Left lobe of liver (tissue), 2 donors: ENCODE data around the gene EPHA1. TPM values are rescaled to one million over a fixed set of nuclear protein-coding genes. Genes with fewer than 3 reads are reported as not detected.

Source experiments
- ATAC-seq: fragments of 200-7000 bp; cut with Tn5 transposase; one replicate; pipeline ENCODE4 v1.9.1; 2020; ENCODE audit warnings: mild to moderate bottlenecking, moderate library complexity
- DNase-seq: peaks from one replicate; pipeline ENCODE4 v3.0.0-alpha.2; 2020; ENCODE audit warnings: low spot score
- total RNA-seq: library from RNA; stranded (reverse); gene quantifications from one replicate; pipeline ENCODE4 v1.2.1, GENCODE V29; 2021
- donor health status: DM: no; HTN: no; CAD: no; lungs with moderate emphysema.
- donor health status: DM: no; HTN: yes; CAD: no.

The EPHA1 gene
- total RNA-seq, 1 donor from 2014 or later, result 39.6 TPM

GRCh38 chr7:143391462-143392404 is 16.9 kb downstream of the EPHA1 start:
- ATAC-seq (peak; percentile 44), DNase-seq (peak; percentile 80)

DNA sequence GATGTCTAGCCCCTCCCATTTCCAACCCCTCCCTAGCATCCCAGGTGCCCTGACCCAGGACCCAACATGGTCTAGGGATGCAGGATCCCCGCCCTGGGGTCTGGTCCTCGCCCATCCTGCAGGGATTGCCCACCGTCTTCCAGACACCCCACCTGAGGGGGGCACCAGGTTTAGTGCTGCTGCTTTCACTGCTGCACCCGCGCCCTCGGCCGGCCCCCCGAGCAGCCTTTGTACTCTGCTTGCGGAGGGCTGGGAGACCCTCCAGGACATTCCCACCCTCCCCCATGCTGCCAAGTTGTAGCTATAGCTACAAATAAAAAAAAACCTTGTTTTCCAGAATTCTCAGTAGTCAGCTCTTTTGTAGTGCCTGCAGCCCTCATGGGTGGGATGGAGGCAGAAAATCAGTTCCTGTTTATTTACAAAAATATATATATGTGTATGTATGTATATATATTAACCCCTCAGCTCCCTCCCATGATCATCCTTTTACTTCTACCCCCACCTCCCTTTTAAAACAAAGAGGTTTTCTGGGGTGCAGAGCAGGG is 17.8 kb downstream of the EPHA1 start:
- DNase-seq (no peak), ATAC-seq (no peak)

DNA sequence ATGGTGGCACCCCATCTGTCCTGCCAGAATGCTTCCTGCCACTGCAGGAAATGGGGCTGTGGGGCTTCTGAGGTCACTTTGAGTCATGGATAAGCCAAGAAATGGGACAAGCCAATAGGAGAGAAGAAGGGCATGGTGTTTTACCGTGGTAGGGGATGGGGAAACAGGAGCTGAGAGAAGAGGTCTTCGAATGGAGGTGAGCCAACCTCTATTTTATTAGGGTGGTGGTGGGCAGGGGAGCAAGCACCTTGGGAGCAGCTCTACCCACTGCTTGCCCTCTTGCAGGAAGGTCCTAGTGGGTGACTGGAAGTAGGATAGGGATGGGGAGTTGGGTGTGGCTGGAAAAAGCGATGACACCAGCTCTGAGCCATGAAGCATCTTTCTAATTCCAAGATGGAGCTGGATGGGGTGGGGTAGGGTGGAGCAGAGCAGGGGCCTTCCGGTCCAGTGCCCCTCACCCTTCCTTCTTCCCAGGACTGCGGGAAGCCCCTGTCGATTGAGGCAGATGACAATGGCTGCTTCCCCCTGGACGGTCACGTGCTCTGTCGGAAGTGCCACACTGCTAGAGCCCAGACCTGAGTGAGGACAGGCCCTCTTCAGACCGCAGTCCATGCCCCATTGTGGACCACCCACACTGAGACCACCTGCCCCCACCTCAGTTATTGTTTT is 18.4 kb downstream of the EPHA1 start:
- DNase-seq (no peak), ATAC-seq (no peak)

DNA sequence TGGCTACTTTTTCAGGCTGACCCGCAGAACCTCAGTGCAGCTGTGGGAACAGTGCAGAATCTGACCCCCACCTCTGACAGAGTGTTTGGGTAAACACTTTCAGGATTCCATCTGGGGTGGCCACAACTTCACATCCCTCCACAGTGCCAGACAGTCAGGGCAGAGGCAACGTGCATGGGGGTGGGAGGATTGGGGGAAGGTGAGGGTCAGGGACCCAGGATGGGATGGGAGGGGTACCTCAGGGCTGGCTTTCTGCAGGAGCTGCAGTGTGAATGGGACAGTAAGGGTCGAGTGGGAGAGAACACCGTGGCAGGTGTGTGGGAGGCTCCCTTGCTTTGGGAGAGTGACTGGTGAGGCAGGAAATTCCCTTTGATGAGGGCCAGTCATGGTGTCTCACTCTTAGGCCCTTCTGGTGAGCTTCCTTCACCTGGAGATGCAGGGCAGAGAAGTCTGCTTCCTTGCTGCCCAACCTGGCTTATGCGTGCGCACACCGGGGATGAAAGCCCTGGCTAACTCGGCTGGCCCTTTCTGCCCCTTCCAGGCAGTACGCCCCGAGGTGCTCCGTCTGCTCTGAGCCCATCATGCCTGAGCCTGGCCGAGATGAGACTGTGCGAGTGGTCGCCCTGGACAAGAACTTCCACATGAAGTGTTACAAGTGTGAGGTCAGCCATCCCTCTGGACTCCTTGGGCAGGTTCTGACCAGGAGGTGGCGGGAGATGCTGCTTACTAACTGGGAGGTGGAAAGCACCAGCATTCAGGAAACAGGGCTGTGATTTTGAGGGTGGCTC is 19.1 kb downstream of the EPHA1 start:
- no peak for ATAC-seq
- no peak for DNase-seq

- no peak for ATAC-seq
- DNase-seq, result no peak
These were observed 20.1 kb downstream of the EPHA1 start for GRCh38 chr7:143388491-143389101.

DNA sequence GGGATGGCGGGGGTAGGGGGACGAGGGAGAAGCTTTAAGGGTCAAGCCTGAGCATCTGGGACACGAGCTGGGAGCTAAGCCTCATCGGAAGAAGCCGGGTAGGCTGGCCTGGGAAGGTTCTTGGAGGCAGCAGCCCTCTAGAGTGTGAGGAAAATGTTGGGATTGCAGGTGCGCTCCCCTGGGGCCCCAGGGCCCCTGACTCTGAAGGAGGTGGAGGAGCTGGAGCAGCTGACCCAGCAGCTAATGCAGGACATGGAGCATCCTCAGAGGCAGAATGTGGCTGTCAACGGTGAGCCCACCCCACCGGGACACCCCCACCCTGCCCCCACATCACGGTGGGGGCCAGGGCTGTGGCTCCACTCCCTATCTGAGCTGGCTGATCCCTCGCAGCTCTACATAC is 20.6 kb downstream of the EPHA1 start:
- no peak for ATAC-seq
- DNase-seq, result no peak

DNA sequence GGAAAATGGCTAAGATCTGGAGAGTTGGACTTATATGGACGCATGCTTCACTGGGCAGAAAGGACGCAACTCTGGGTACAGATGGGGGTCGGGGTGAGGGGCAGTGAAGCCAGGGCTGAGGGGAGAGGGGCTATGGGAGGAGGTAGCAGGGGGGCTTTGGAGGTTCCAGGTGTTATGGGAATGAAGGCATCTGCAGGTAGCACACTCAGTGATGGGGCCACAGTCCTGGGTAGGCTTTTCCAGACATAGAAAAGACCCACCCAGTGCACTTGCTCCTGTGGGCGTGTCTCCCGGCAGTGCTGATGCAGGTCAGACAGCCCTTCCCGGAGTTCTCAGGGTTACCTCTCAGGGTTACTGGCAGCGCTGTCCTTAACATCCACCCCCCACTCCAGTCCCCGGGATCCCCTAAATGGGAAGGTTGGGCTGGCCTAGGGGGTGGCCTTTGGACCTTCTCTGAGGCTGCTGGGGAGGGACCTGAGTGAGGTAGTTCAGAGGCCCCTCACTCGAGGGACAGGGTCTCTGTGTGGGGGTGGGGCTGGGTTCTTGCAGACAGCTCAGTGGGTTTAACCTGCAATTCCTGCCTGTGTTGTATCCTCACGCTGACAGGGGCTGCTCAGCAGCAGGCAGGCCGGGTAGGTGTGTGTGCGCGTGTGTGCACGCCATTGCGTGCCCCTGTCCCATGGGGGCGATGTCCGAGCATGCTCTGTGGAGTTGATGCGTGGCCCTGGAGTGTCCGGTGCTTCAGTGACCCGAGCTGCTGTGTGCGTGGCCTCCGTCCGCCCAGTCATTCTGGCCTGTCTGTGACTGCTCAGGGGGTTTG is 21.3 kb downstream of the EPHA1 start:
- ATAC-seq (no peak), DNase-seq (no peak)

- DNase-seq (peak; percentile 51), ATAC-seq (peak; percentile 23)
These were observed 22.5 kb downstream of the EPHA1 start for GRCh38 chr7:143385891-143386781.

DNA sequence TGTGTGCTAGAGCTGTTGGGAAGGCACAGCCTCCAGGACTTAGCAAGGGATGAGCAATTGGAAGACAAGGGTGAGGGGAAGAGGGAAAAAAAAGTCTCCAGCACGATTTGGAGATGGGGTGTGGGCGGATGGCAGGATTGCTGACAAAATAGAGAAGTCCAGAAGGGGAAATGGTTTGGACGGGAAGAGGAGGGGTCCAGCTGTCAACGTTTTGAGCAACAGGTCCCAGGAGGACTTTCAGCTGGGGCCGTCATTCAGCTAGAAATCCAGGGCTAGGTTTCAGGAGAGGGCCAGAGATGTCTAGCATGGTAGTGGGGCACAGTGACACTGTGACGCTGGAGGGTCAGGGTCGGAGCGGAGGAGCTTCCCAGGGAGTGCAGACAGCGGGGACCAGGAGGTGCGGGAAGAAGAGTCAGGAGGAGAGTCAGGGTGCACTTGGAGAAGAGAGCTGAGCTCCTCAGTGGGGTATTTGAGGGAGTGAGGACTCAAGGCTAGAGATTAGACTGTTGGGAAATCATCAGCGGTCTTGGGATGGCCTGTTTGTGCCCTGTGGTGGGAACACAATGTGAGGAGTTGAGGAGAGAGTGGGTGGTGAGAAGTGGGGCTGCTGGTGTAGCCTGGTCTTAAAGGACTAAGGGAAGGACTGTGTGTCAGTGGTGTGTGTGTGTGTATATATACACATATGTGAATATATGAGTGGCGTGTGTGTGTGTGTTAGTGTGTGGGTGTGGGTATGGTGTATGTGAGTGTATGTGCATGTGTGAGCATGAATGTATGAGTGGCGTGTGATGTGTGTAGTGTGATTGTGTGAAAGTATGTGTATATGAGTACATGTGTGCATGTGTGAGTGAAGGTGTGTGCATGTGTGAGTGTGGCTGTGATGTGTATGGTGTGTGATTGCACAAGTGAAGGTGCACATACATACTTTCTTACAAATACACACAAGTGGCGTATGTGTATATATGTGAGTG is 23.7 kb downstream of the EPHA1 start:
- ATAC-seq (no peak), DNase-seq (no peak)

DNA sequence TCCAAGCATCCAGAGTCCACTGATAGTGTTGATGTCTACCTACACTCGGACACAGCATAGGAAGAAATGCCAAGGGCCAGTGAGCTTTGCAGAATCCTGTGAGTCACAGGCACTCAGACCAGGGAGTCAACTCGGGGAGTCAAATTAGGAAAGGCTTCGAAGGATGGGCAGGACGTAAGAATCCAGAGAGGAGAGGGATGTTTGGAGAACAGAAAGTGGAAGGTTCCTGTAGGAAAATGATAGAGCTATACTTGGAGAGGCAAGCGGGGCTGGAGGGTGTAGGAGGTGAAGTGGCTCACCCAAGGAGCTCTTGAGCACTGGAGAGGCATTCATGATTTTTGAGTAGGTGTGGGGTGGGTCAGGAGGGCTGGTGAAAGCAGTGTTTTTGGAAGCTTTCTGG is 24.5 kb downstream of the EPHA1 start:
- no peak for ATAC-seq
- no peak for DNase-seq

GRCh38 chr7:143383642-143383957 is 25.1 kb downstream of the EPHA1 start:
- DNase-seq (no peak), ATAC-seq (no peak)

DNA sequence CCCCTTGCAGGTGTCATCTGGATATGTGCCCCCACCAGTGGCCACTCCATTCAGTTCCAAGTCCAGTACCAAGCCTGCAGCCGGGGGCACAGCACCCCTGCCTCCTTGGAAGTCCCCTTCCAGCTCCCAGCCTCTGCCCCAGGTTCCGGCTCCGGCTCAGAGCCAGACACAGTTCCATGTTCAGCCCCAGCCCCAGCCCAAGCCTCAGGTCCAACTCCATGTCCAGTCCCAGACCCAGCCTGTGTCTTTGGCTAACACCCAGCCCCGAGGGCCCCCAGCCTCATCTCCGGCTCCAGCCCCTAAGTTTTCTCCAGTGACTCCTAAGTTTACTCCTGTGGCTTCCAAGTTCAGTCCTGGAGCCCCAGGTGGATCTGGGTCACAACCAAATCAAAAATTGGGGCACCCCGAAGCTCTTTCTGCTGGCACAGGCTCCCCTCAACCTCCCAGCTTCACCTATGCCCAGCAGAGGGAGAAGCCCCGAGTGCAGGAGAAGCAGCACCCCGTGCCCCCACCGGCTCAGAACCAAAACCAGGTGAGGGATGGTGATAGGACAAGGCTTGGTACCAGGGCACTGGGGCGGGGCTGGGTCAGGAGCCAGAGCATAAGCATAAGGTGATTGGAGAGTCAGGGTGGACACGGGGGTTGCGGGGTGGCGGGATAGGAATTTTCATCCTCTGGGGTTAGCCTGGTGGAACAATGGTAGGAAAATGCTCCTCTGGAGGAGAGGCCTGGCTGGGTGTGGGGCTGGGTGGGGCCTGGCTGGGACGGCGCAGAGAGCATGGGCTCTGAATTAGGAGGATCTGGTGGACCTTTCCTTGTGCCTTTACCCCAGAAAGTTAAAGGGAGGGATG is 25.6 kb downstream of the EPHA1 start:
- no peak for ATAC-seq
- DNase-seq, result no peak

- ATAC-seq (peak; percentile 9), DNase-seq (no peak)
These were observed 26.4 kb downstream of the EPHA1 start for GRCh38 chr7:143382126-143382790.

- ATAC-seq (peak; percentile 2), DNase-seq (peak; percentile 82)
These were observed 27.1 kb downstream of the EPHA1 start for GRCh38 chr7:143381427-143382125.

DNA sequence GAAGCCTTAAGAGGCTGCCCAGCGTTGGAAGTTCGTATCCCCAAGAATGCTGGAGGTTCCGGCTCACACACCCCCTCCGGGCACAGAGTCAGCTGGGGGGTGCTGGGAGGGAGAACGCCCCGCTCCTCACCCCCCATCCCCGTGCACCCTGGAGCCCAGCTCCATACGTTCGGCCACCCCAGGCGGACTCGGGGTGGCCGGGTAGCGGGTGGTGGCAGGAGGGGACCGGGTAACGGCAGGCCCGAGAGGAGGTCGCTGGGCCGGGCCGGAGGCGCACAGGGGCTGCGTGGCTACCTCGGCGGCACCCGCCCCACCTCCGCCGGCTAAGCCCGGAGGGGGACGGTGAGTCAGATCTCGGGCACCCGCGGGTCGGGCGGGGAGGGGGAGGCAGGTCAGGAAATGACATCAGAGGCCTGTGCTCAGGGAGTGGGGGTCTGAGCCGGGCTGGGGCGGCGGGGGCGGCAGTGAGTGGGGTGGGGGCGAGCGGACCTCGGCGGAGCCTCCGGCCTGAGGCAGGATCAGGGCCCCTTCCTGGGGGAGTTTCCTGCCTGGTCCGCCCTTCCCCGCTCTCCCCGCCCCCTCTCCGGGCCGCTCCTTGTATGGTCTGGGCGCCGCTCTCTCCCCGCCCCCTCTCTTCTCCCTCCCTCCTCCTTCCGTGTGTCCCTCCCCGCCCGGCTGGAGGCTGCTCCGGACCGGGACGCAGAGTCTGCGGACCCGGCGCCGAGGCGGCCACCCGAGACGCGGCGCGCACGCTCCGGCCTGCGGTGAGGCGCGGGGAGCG is 27.8 kb downstream of the EPHA1 start, which contains the start of gene ZYX:
Gene ZYX (plus strand): TSS at position 700 of the 781 bp plus-strand sequence. CDS start 227 bp downstream, outside the sequence.
- DNase-seq, result peak; percentile 94
- ATAC-seq, result peak; percentile 85
